ENCODE measurements around the gene PRSS38.

DNA sequence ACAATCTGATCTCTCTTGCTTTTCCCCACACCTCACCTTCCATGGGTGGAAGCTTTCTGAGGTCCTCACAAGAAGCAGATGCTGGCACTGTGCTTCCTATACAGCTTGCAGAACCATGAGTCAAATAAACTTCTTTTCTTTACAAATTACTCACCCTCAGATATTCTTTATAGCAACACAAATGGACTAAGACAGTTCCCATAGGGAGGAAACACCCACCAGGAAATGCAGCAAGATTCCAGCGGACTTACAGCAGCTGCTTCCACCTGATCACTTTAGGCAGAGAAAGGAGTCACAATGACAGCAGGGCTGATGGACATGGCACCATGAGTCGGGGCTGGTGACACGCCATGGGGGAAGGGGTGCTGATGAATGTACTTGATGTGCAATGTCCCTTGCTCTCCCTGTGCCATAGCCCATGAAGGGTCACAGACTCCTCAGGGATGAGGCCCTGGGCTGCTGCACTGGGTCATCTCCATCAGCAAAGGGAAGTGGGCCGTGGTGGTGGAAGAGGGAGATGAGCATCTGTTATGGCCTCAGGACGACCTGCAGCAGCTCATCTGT, 53.9 kb downstream of the PRSS38 start:
- TF ChIP-seq, protein P1, sequence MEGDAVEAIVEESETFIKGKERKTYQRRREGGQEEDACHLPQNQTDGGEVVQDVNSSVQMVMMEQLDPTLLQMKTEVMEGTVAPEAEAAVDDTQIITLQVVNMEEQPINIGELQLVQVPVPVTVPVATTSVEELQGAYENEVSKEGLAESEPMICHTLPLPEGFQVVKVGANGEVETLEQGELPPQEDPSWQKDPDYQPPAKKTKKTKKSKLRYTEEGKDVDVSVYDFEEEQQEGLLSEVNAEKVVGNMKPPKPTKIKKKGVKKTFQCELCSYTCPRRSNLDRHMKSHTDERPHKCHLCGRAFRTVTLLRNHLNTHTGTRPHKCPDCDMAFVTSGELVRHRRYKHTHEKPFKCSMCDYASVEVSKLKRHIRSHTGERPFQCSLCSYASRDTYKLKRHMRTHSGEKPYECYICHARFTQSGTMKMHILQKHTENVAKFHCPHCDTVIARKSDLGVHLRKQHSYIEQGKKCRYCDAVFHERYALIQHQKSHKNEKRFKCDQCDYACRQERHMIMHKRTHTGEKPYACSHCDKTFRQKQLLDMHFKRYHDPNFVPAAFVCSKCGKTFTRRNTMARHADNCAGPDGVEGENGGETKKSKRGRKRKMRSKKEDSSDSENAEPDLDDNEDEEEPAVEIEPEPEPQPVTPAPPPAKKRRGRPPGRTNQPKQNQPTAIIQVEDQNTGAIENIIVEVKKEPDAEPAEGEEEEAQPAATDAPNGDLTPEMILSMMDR (optimal IDR thresholded peaks at IDR 0.05 in 1 of 3, IDR thresholded peaks at IDR 0.05 in 1 of 3, conservative IDR thresholded peaks at IDR 0.05 in 1 of 3; ENCODE audit: extremely low read depth in 1 of 3, insufficient read depth in 2 of 3, low read length in 3 of 3) = no peak
- TF ChIP-seq EZH2 (IDR thresholded peaks at IDR 0.05; ENCODE audit: low read length) = no peak
